ENCODE measurements around the gene ZNF385A. TPM values are rescaled to one million over a fixed set of nuclear protein-coding genes. Genes with fewer than 3 reads are reported as not detected.
A peak's percentile ranks its signal among the peaks of the same experiment; 100 is the strongest.
"Not testable (repeated sequence)": the region's sequence is repeated elsewhere in the genome, so short reads cannot be mapped to it uniquely, and the experiment has no call there.

ZNF385A gene
- total and polyA plus RNA-seq, 7 experiments from 2014 or later: 0.39 to 69.9 (median 1.4) TPM

- no peaks in the 10 kb centered on the region for H3K9me3 ChIP-seq (ENCODE audit: control insufficient read depth in 2 of 3, low read length in 3 of 3)
- DNase-seq (no peak), ATAC-seq (no peak)
- H3K4me3 Mint-ChIP-seq: peak overlapping the region in 1 of 10 donors; percentile 45
- peaks cover 5 to 24% of the 10 kb centered on the region in 2 donors for H3K4me1 ChIP-seq (ENCODE audit: control insufficient read depth in 2 of 2, insufficient read depth in 2 of 2, low read length in 2 of 2)
- H3K27ac ChIP-seq (ENCODE audit: low read depth, low read length): no peak overlapping the region
- no peaks in the 10 kb centered on the region for H3K27me3 ChIP-seq (ENCODE audit: control insufficient read depth in 2 of 2, insufficient read depth in 2 of 2, low read length in 2 of 2)
- intact Hi-C loops (cut with micrococcal nuclease): no loop called here
- H3K27ac Mint-ChIP-seq: peak overlapping the region in 8 of 9 donors; percentile 10 to 79 (median 58)
- no peak overlapping the region for H3K4me3 ChIP-seq (ENCODE audit: low read length)
- peaks cover 0 to 2% (median 0%) of the 10 kb centered on the region in 5 donors for H3K36me3 Mint-ChIP-seq
- POLR2A ChIA-PET: interaction anchor here (0.8 to 5.6 kb wide), 3 partner anchors 27 to 76 kb away, joined by 3 to 68 read pairs (median 3); partner anchors contain the start of genes CBX5 and HNRNPA1
- H3K27me3 Mint-ChIP-seq: no peaks in the 10 kb centered on the region
- peaks cover 0 to 2% (median 0%) of the 10 kb centered on the region in 3 experiments for H3K36me3 ChIP-seq (ENCODE audit: control insufficient read depth in 2 of 3, insufficient read depth in 3 of 3, low read length in 3 of 3)
- H3K4me1 Mint-ChIP-seq: peaks cover 11 to 34% (median 19%) of the 10 kb centered on the region in 7 donors
- CTCF ChIA-PET: interaction anchor here (0.5 to 4.0 kb wide), 6 partner anchors 9 to 63 kb away, joined by 3 to 41 read pairs (median 3); partner anchors contain the start of gene COPZ1
- H3K9me3 Mint-ChIP-seq: no peaks in the 10 kb centered on the region
Observed at GRCh38 chr12:54356228-54356627, 28.3 kb downstream of the ZNF385A start.

DNA sequence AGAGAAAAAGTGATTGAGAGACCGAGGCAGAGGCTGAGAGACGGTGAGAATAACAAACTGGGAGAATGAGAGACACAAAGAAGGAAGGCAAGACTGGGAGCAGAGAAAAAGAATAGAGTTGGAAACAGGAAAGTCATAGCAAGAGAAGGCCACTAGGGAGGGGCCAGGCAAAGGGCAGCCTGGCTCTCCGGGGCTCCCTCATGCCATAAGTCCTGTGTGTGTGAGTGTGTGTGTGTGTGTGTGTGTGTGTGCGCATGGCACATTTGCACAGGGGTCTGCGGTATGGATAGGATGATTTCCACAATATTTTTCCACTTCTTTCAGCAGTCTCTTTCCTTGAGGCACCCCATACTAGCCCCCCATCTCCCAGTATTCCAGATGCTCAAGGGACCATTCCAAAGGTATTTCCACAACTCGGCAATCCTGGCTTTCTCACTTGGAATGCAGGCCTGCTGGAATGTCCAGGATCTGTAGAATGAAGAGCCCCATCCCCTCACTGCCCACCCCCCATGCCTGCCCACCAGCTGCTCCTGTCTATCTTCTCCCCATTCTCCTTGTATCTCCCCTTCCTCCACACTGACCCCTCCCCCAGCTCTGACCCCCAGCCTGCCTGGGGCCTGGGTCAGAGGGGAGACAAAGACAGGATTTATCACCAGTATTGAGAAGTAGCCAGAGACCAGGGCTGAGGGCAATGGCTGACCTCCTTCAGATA lies 29.3 kb downstream of the ZNF385A start:
- peaks cover 5 to 24% of the 10 kb centered on the region in 2 donors for H3K4me1 ChIP-seq (ENCODE audit: control insufficient read depth in 2 of 2, insufficient read depth in 2 of 2, low read length in 2 of 2)
- Mint-ChIP-seq H3K27me3 (no peaks in the 10 kb centered on the region), H3K36me3 (peaks cover 0 to 9% (median 6%) of the 10 kb centered on the region in 5 donors), H3K9me3 (no peaks in the 10 kb centered on the region), H3K4me1 (peaks cover 11 to 33% (median 18%) of the 10 kb centered on the region in 7 donors), H3K27ac (peak overlapping the region in 5 of 9 donors; percentile 10 to 62 (median 48)), H3K4me3 (peak overlapping the region in 1 of 10 donors; percentile 22)
- intact Hi-C loops (cut with micrococcal nuclease): no loop called here
- H3K36me3 ChIP-seq (ENCODE audit: control insufficient read depth in 2 of 3, insufficient read depth in 3 of 3, low read length in 3 of 3): peaks cover 0 to 11% (median 4%) of the 10 kb centered on the region in 3 experiments
- no peak overlapping the region for H3K4me3 ChIP-seq (ENCODE audit: low read length)
- ChIA-PET POLR2A (interaction anchor here (0.8 to 5.6 kb wide), 2 partner anchors 61 to 75 kb away, joined by 3 to 68 read pairs; partner anchors contain the start of genes CBX5 and HNRNPA1), CTCF (interaction anchor here (4.0 kb wide), 1 partner anchor 62 kb away, joined by 41 read pairs; no protein-coding TSS in a partner anchor)
- DNase-seq: no peak
- H3K27me3 ChIP-seq (ENCODE audit: control insufficient read depth in 2 of 2, insufficient read depth in 2 of 2, low read length in 2 of 2): no peaks in the 10 kb centered on the region
- H3K27ac ChIP-seq (ENCODE audit: low read depth, low read length): no peak overlapping the region
- no peak for ATAC-seq
- H3K9me3 ChIP-seq (ENCODE audit: control insufficient read depth in 2 of 3, low read length in 3 of 3): no peaks in the 10 kb centered on the region

DNA sequence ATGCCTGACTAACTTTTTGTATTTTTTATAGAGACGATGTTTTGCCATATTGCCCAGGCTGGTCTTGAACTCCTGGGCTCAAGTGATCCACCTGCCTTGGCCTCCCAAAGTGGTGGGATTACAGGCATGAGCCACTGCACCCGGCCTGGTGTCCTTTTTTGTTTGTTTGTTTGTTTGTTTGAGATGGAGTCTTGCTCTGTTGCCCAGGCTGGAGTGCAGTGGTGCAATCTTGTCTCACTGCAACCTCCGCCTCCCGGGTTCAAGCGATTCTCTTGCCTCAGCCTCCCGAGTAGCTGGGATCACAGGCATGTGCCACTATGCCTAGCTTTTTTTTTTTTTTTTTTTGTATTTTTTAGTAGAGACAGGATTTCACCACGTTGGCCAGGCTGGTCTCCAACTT lies 30.3 kb downstream of the ZNF385A start:
- H3K4me3 ChIP-seq (ENCODE audit: low read length); H3K9me3 Mint-ChIP-seq; POLR2A ChIA-PET; intact Hi-C loops (cut with micrococcal nuclease); H3K27me3 Mint-ChIP-seq; DNase-seq; H3K9me3 ChIP-seq (ENCODE audit: control insufficient read depth in 2 of 3, low read length in 3 of 3); ATAC-seq; H3K4me3 Mint-ChIP-seq; H3K27ac ChIP-seq (ENCODE audit: low read depth, low read length); H3K27me3 ChIP-seq (ENCODE audit: control insufficient read depth in 2 of 2, insufficient read depth in 2 of 2, low read length in 2 of 2): not testable (repeated sequence)
- CTCF ChIA-PET: interaction anchor here (0.8 kb wide), 1 partner anchor 27 kb away, joined by 3 read pairs; no protein-coding TSS in a partner anchor
- H3K4me1 ChIP-seq (ENCODE audit: control insufficient read depth in 2 of 2, insufficient read depth in 2 of 2, low read length in 2 of 2): peaks cover 0 to 18% of the 10 kb centered on the region in 2 donors
- peaks cover 0 to 21% (median 14%) of the 10 kb centered on the region in 3 experiments for H3K36me3 ChIP-seq (ENCODE audit: control insufficient read depth in 2 of 3, insufficient read depth in 3 of 3, low read length in 3 of 3)
- H3K36me3 Mint-ChIP-seq: peaks cover 6 to 15% (median 11%) of the 10 kb centered on the region in 5 donors
- peaks cover 11 to 33% (median 18%) of the 10 kb centered on the region in 7 donors for H3K4me1 Mint-ChIP-seq
- peak overlapping the region in 2 of 9 donors; percentile 35 to 52 for H3K27ac Mint-ChIP-seq

DNA sequence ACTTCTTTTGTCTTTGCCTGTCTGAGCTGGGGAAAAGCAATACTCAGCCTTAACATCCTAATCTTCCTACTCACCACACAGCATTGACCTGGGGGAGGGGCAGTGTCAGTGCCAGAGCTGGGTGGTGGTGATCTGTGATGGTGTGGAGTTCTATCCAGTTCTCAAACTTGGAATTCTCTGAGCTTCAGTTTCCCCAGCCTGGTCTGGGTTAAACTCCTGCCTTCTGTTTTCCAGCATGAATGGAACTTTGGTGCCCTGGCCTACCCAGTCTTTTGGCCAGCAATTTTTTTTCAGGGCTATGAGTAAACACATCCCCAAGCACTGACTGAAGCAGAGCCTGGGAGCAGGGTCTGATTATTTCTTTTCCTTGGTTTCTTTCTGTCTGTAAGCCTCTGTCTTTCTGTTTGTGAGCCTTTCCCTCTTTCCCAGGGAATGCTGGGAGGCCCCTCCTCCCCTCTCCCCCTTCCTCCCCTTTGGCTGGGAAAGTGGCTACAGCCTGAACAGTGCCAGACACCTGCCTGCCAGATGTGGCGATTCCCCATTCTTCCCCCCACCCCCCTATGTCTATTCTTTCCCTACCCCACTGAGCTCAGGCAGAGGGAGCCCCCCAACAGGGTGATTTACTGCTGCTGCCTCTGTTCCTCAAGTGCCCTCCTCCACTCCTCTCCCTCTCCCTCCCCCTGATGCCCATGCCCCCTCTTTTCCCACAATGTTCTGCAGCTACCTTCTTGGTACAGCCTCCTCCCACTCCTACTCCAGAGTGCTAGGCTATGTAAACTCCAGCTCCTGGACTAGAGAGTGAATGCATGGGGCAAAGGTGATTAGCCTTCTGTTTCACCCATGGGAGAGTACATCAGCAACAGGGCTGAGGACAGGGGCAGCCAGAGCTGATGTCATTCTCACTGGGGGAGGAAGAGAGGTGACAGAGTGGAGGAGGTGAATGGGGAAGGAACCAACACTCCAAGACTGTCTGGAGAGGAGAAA lies 31.4 kb downstream of the ZNF385A start:
- no peaks in the 10 kb centered on the region for H3K27me3 Mint-ChIP-seq
- intact Hi-C loops (cut with micrococcal nuclease): loop anchor here in 1 of 2 donors (2.0 kb wide), 1 partner anchor 16 kb away; no protein-coding TSS in a partner anchor
- peak overlapping the region; percentile 63 for H3K27ac ChIP-seq (ENCODE audit: low read depth, low read length)

GRCh38 chr12:54352022-54352531 lies 32.5 kb downstream of the ZNF385A start:
- H3K27me3 ChIP-seq (ENCODE audit: control insufficient read depth in 2 of 2, insufficient read depth in 2 of 2, low read length in 2 of 2): no peaks in the 10 kb centered on the region
- peak overlapping the region; percentile 63 for H3K27ac ChIP-seq (ENCODE audit: low read depth, low read length)
- Mint-ChIP-seq H3K4me3 (peak overlapping the region; percentile 70 to 93 (median 85)), H3K27ac (peak overlapping the region; percentile 58 to 93 (median 85)), H3K36me3 (peaks cover 13 to 29% (median 21%) of the 10 kb centered on the region in 5 donors), H3K9me3 (no peaks in the 10 kb centered on the region), H3K27me3 (no peaks in the 10 kb centered on the region), H3K4me1 (peaks cover 11 to 30% (median 18%) of the 10 kb centered on the region in 7 donors)
- peaks cover 0 to 9% of the 10 kb centered on the region in 2 donors for H3K4me1 ChIP-seq (ENCODE audit: control insufficient read depth in 2 of 2, insufficient read depth in 2 of 2, low read length in 2 of 2)
- peak overlapping the region; percentile 43 for H3K4me3 ChIP-seq (ENCODE audit: low read length)
- ATAC-seq: peak; percentile 65
- POLR2A ChIA-PET: interaction anchor here (0.9 to 3.3 kb wide), 10 partner anchors 9 to 92 kb away, joined by 3 to 14 read pairs (median 4); partner anchors contain the start of genes CBX5, COPZ1 and HNRNPA1
- CTCF ChIA-PET: interaction anchor here (0.6 to 2.9 kb wide), 9 partner anchors 8 to 150 kb away, joined by 3 to 10 read pairs (median 5); partner anchors contain the start of gene COPZ1
- DNase-seq: peak in 8 of 9 donors; percentile 11 to 62 (median 35)
- intact Hi-C loops (cut with micrococcal nuclease): loop anchor here in 1 of 2 donors (2.0 kb wide), 1 partner anchor 15 kb away; no protein-coding TSS in a partner anchor
- H3K9me3 ChIP-seq (ENCODE audit: control insufficient read depth in 2 of 3, low read length in 3 of 3): no peaks in the 10 kb centered on the region
- H3K36me3 ChIP-seq (ENCODE audit: control insufficient read depth in 2 of 3, insufficient read depth in 3 of 3, low read length in 3 of 3): peaks cover 0 to 41% (median 18%) of the 10 kb centered on the region in 3 experiments

More for the DNA sequence above, 31.4 kb downstream of the ZNF385A start:
- ChIA-PET POLR2A (interaction anchor here (0.7 to 3.3 kb wide), 13 partner anchors 10 to 93 kb away, joined by 3 to 14 read pairs (median 4); partner anchors contain the start of genes CBX5, COPZ1 and HNRNPA1), CTCF (interaction anchor here (0.7 to 2.9 kb wide), 10 partner anchors 9 to 101 kb away, joined by 3 to 10 read pairs (median 4); partner anchors contain the start of gene COPZ1)
- DNase-seq (no peak), ATAC-seq (no peak)
- Mint-ChIP-seq H3K4me3 (peak overlapping the region in 9 of 10 donors; percentile 70 to 93 (median 85)), H3K9me3 (no peaks in the 10 kb centered on the region), H3K36me3 (peaks cover 6 to 18% (median 15%) of the 10 kb centered on the region in 5 donors), H3K4me1 (peaks cover 11 to 33% (median 18%) of the 10 kb centered on the region in 7 donors), H3K27ac (peak overlapping the region in 5 of 9 donors; percentile 83 to 93 (median 85))
- H3K4me1 ChIP-seq (ENCODE audit: control insufficient read depth in 2 of 2, insufficient read depth in 2 of 2, low read length in 2 of 2): peaks cover 0 to 18% of the 10 kb centered on the region in 2 donors
- H3K36me3 ChIP-seq (ENCODE audit: control insufficient read depth in 2 of 3, insufficient read depth in 3 of 3, low read length in 3 of 3): peaks cover 0 to 31% (median 18%) of the 10 kb centered on the region in 3 experiments
- no peak overlapping the region for H3K4me3 ChIP-seq (ENCODE audit: low read length)
- no peaks in the 10 kb centered on the region for H3K9me3 ChIP-seq (ENCODE audit: control insufficient read depth in 2 of 3, low read length in 3 of 3)
- no peaks in the 10 kb centered on the region for H3K27me3 ChIP-seq (ENCODE audit: control insufficient read depth in 2 of 2, insufficient read depth in 2 of 2, low read length in 2 of 2)

Data from naive thymus-derived CD4-positive, alpha-beta T cell (primary cell).